Measurements from ENCODE around the gene EMX1. TPM values are rescaled to one million over a fixed set of nuclear protein-coding genes. Genes with fewer than 3 reads are reported as not detected.

EMX1 gene
- total RNA-seq (2021): 0.64 and 0.72 TPM in 2 replicates
- long read RNA-seq, partial matches to known transcripts: 2 of 3 reads
- long read RNA-seq, other reads (novel, unspliced or antisense): 0 of 3 reads

GRCh38 chr2:72917138-72917876 lies at the start of gene EMX1:
Gene EMX1 (plus strand): TSS chr2:72917519. CDS start chr2:72917853, 334 bp downstream.
- peaks cover 11% of the 10 kb centered on the region for H3K4me1 ChIP-seq (ENCODE audit: insufficient read depth, low read length)
- peaks cover 0 to 5% (median 4%) of the 10 kb centered on the region in 3 experiments; a peak in 2 of 7 replicates for H3K36me3 Mint-ChIP-seq (ENCODE audit: insufficient read depth in 1 of 3, low read depth in 3 of 3)
- H4K5ac ChIP-seq (ENCODE audit: insufficient read length, low read depth, low read length): no peak within 1 kb of the TSS
- no peak within 1 kb of the TSS for H2BK20ac ChIP-seq (ENCODE audit: low read depth, low read length, poor library complexity, severe bottlenecking)
- H3T11ph ChIP-seq (ENCODE audit: low read length): no peak within 1 kb of the TSS
- H3K9me3 ChIP-seq (ENCODE audit: control insufficient read depth, low read depth, low read length): no peaks in the 10 kb centered on the region
- H3K27me3 Mint-ChIP-seq (ENCODE audit: low read depth): peaks cover 49% of the 10 kb centered on the region
- no peak within 1 kb of the TSS for H4K8ac ChIP-seq (replicated peaks; ENCODE audit: insufficient read length, low read depth, low read length)
- H3K4ac ChIP-seq (ENCODE audit: low read depth, low read length): no peak within 1 kb of the TSS
- no peak within 1 kb of the TSS for H3K14ac ChIP-seq (ENCODE audit: insufficient read depth, low read length)
- peaks cover 0 to 4% of the 10 kb centered on the region in 2 experiments; a peak in 2 of 5 replicates for H3K9me3 Mint-ChIP-seq
- H3K4me2 ChIP-seq (ENCODE audit: insufficient read depth, insufficient read length, low read length): peak within 1 kb of the TSS; percentile 87
- H3K4me3 Mint-ChIP-seq: peak within 1 kb of the TSS; percentile 66 to 93
- peaks cover 38% of the 10 kb centered on the region for H3K23me2 ChIP-seq (ENCODE audit: insufficient read length, low read depth, low read length, poor library complexity, severe bottlenecking)
- no peak within 1 kb of the TSS for H3K56ac ChIP-seq (ENCODE audit: insufficient read length, low read depth, low read length)
- no peak within 1 kb of the TSS for H2BK12ac ChIP-seq (ENCODE audit: insufficient read length, low read depth, low read length)
- WGBS (ENCODE audit: extremely low coverage, insufficient read length, low lambda C conversion rate): no CpG with 5 or more reads among the region's 82 CpGs
- H2AK5ac ChIP-seq (ENCODE audit: insufficient read length, low read length): no peak within 1 kb of the TSS
- no peak for TF ChIP-seq CTCF (conservative IDR thresholded peaks at IDR 0.05)
- H4K20me1 ChIP-seq (ENCODE audit: control insufficient read depth, insufficient read depth, insufficient read length): no peaks in the 10 kb centered on the region
- H3K27ac Mint-ChIP-seq: no peak within 1 kb of the TSS; a peak in 1 of 7 replicates
- no peak within 1 kb of the TSS for H2AFZ ChIP-seq (ENCODE audit: low read length)
- H2BK5ac ChIP-seq (ENCODE audit: insufficient read length, low read length): no peak within 1 kb of the TSS
- DNase-seq: peak; percentile 93
- no peak within 1 kb of the TSS for H3K27ac ChIP-seq (ENCODE audit: insufficient read length, low read depth, low read length)
- no peaks in the 10 kb centered on the region for H3K79me1 ChIP-seq (ENCODE audit: insufficient read depth, low read depth, low read length, poor library complexity, severe bottlenecking)
- no peak within 1 kb of the TSS for H3K9ac ChIP-seq (ENCODE audit: extremely low read depth, insufficient read length, low read length)
- H3K4me1 Mint-ChIP-seq: peaks cover 24 to 47% of the 10 kb centered on the region in 2 experiments
- H2BK120ac ChIP-seq (ENCODE audit: low read depth, low read length, poor library complexity, severe bottlenecking): no peak within 1 kb of the TSS
- no peaks in the 10 kb centered on the region for H3K79me2 ChIP-seq (ENCODE audit: insufficient read depth, low read length)
- H2BK15ac ChIP-seq (ENCODE audit: low read depth, low read length): no peak within 1 kb of the TSS; the same call in 1 of the 2 replicates
- peaks cover 70% of the 10 kb centered on the region for H3K27me3 ChIP-seq (ENCODE audit: insufficient read depth, low read length)
- H3K23ac ChIP-seq (ENCODE audit: insufficient read length, low read depth, low read length): no peak within 1 kb of the TSS
- H4K91ac ChIP-seq (ENCODE audit: insufficient read length, low read depth, low read length): no peak within 1 kb of the TSS
- peak within 1 kb of the TSS; percentile 38 for H3K18ac ChIP-seq (ENCODE audit: insufficient read length, low read depth, low read length)
